Activated CD8-positive, alpha-beta memory T cell treated with anti-CD3 and anti-CD28 coated beads, Interleukin-2, amount 50 U/mL, for 24 hours (primary cell): Measurements from ENCODE around the gene NCK2.

ENCODE experiments used
- DNase-seq: peaks from one replicate; pipeline ENCODE4 v3.0.0-alpha.2; 2020; ENCODE audit errors: extremely low read depth

The NCK2 gene

GRCh38 chr2:105812180-105813044, 67.7 kb downstream of the NCK2 start:
- DNase-seq = no peak

- no peak for DNase-seq
Observed at GRCh38 chr2:105813045-105813315, 68.3 kb downstream of the NCK2 start.

DNA sequence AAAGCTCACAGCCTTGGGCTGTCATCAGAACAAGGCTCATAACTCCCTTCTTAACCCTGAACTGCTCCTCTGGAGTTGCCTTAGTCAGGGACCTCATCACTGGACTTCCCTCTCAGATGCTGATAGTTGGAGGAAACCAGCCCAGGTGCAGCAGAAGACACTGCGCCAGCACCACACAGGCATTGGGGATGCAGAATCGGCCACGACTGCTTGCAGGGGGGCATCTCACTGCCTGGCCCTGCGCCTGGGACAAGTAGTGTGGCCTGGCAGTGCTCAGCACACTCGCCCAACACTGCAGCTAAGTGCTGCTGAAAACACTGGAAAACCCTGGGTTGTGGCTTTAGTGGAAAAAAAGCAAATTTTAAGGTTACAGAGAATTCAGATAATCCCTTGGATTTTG, 68.7 kb downstream of the NCK2 start:
- DNase-seq = no peak

DNA sequence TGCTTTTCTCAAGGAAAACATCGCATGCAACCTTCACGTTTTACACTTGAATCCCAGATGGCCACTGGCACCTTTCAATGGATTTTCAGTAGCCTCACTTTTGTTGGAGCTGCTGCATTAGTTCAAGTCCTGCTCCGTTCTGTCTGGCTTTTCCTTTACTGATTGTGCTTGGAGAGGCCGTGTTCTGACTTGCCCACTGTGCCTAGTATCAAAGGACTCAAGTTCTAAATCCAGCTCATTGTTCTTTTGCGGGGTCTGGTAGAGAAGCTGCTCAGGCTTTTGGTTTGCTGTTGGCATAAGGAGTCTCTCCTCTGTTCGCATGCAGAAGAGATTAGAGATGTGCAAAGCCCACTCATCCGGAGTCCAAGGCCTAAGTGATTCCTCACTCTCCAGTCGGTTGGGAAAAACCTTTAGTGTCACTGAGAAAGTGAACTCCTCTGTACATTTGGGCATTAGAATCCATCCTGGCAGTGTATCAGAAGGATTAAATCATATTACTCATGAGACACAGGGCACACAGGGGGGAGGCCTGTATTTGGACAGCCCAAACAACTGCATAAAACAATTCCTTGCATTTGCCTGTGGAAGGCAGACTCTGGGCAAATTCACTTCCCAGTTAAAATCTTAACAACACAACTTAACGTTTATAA, 69.7 kb downstream of the NCK2 start:
- no peak for DNase-seq

GRCh38 chr2:105815401-105815800, 70.7 kb downstream of the NCK2 start:
- DNase-seq = no peak

DNA sequence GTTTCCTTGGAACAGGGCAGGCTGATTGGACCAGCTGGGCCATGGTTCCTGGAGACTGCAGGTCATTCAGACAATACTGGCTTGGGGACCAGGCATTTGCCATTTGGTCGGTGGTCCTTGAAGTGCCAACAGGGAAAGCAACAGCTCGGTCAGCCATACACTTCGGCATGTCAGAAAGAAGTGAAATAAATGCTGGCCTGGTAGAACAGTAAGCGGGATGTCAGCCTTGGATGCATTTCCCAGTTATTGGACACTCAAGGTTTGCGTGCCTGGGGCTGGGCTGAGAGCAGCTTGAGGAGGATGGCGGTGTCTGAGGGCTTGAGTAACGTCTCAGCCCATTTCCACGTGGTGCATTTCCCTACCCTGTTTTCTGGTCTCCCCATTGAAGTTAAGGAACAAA, 75.4 kb downstream of the NCK2 start:
- no peak for DNase-seq

GRCh38 chr2:105820691-105821090, 76.0 kb downstream of the NCK2 start:
- DNase-seq = no peak

DNA sequence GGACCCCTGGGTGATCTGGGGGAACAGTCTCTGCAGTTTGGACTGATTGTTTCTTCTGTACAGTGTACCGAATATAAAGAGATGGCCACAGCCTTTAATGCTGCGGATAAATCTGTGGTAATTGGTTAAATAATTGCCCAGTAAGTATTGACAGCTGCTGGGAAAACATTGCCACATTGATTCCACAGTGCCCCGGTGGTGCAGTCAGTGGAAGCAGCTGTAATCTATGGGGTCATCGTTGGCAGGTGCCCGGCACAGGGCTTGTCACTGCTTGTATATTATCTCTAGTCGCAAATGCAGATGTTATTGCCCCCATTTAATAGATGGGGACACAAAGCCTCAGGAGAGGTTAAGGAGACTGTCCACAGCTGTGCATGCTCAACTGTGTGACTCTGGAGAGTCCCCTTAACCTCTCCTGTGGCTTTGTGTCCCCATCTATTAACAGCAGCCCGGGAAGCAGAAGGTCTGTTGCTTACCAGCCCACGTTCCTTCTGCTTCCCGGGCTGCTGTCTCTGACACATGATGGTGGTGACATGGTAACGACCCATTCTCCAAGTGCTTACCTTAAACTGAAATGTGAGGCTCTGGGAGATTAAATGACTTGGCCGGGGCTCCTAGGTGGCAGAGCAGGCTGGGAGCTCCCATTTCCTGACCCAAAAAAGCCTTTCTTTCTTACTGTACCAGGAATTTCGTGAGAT, 76.9 kb downstream of the NCK2 start:
- DNase-seq = no peak

- DNase-seq = no peak
Observed at GRCh38 chr2:105822186-105822585, 77.5 kb downstream of the NCK2 start.

DNA sequence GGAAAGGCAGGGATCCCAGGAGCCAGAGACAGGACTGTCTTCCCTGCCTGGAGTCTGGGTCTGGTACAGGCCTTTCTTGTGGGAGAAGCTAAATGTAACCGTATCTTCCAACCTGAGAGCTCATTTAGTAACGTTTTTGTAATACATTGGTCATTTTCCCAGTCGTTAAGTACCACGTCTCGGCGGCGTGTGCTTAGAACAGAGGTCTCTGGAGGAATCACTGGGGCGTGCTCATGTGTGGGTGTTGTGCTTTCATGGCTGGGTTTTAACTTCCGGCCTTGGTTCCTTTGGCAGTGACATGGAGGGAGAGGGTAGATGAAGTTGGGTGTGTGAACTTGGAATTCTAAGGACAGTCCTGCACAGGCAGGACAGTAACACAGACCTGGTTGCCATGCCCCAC, 79.7 kb downstream of the NCK2 start:
- DNase-seq = no peak

GRCh38 chr2:105827351-105828096, 82.8 kb downstream of the NCK2 start:
- DNase-seq = no peak

DNA sequence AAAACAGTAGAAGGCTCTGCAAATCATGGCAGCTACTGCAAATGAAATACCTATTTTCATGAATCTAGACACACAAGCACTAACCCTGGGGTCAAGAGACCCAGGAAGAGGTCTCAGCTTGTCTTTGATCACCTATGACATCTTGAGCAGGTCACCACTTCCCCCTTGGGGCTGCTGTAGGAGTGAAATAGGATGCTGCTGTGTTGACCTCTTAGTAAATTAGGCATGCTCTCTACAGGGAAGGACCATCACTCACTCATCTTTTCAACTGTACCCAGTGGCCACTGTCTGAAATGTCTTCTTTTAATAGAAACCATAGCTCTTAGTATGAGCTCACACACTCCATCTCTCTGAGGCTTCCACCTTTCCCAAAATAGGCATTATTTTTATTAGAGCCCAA, 83.8 kb downstream of the NCK2 start:
- DNase-seq = no peak

GRCh38 chr2:105834931-105835330, 90.2 kb downstream of the NCK2 start:
- no peak for DNase-seq

- no peak for DNase-seq
Observed at GRCh38 chr2:105836341-105836740, 91.6 kb downstream of the NCK2 start.

- no peak for DNase-seq
Observed at GRCh38 chr2:105836840-105837692, 92.4 kb downstream of the NCK2 start.

DNA sequence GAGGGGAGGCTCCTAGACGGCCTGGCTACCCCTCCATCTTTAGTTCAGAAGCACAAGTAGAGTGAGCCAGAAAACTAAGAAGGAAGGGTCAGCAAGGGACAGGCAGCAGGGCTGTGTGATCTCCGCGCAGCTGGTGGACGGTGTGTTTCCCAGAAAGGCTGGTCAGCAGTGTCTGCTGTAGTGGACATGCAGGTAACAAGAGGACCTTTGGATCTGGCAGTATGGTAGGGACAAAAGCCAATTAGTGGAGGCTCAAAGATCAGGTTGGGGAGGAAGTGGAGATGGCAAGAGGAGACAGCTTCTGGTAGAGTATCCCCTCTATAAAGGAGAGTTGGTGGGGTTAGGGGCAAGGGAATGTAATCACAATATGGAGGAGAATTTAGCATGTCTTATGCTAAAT, 95.1 kb downstream of the NCK2 start:
- no peak for DNase-seq

- DNase-seq = no peak
Observed at GRCh38 chr2:105840933-105841332, 96.2 kb downstream of the NCK2 start.

DNA sequence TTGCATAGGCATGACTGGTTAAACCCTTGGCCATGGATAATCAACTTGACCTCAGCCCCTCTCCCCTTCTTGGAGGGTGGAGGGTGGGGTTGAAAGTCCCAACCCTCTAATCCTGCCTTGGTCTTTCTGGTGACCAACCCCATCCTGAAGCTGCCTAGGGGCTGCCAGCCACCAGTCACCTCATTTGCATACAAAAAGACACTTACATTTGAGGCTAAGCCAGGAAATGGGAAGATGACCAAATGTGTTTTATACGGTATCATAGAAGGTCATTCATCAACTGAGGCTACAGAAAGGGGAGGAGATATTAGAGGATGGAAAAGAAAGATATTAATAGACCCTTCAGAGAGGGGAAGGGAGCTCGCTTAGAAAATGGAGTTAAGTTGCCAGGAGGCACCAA, 96.8 kb downstream of the NCK2 start:
- DNase-seq = no peak

GRCh38 chr2:105842555-105842954, 97.8 kb downstream of the NCK2 start:
- DNase-seq = no peak

DNA sequence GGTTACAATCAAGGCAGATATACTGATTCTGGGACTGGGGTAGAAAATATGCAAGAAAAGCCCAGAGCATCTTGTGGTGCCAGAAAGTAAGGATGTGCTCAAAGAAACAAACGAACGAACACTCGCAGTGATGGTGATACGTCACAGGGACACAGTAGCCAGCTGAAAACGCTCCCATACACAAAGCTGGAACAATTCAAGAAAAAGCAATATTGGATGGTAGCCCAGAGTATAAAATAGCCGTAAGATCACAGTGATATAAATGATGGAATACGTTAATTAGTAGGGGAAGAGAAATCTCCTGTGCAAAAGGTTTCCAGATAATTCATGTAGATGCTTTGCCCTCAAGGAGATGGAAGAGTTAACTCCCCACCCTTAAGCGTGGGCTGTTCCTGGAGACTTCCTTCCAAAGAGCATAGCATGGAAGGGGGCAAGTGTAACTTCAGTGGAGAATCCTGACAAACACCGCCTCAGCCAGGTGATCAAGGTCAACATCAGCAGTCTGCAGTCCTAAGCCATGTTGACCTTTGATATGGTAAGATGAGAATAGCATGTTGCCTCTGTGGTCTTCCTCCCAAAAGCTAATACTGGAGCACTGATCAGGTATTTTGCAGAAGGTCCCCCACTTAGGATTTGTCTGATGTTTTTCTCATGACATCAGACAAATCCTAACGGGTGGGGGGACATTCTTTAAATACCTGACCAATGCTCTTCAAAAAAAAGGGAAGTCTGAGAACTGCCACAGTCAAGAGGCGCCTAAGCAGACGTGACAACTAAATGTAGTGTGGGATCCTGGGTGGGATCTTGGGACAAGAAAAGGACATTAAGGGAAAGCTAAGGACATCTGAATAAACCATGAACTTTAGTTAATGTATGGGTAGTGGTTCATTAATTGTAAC, 99.0 kb downstream of the NCK2 start:
- DNase-seq = no peak
